HepG2 (cell line): ENCODE results near the gene CAD. TPM values are rescaled to one million over a fixed set of nuclear protein-coding genes. Genes with fewer than 3 reads are reported as not detected.
A peak's percentile ranks its signal among the peaks of the same experiment; 100 is the strongest.

Experiments
- AGO1 ChIP-seq: fragments of 200-400 bp; formaldehyde crosslinking; IDR thresholded peaks from 2 replicates; pipeline ENCODE4 v1.6.1; 2017; ENCODE audit warnings: mild to moderate bottlenecking, low read depth, low read length, moderate library complexity; ENCODE audit not compliant: poor library complexity, severe bottlenecking
- ARID4A ChIP-seq: sonication (generic); formaldehyde crosslinking; IDR thresholded peaks from 2 replicates; pipeline ENCODE4 v1.5.0; 2020; ENCODE audit warnings: mild to moderate bottlenecking, missing genetic modification reagents, borderline replicate concordance
- ETS1 ChIP-seq: sonication (generic); formaldehyde crosslinking; IDR thresholded peaks from 2 replicates; pipeline ENCODE4 v1.4.0; 2020; ENCODE audit warnings: missing genetic modification reagents
- FLYWCH1 ChIP-seq: sonication (generic); formaldehyde crosslinking; IDR thresholded peaks from 2 replicates; pipeline ENCODE4 v1.8.1; 2023; ENCODE audit warnings: mild to moderate bottlenecking, missing genetic modification reagents
- KLF15 ChIP-seq: sonication (generic); formaldehyde crosslinking; IDR thresholded peaks from 2 replicates; pipeline ENCODE4 v1.8.1; 2023; ENCODE audit warnings: borderline replicate concordance, mild to moderate bottlenecking, inconsistent platforms, missing genetic modification reagents, mixed read lengths
- NFAT5 ChIP-seq: sonication (generic); formaldehyde crosslinking; IDR thresholded peaks from 2 replicates; pipeline ENCODE4 v1.4.0; 2020; ENCODE audit warnings: missing genetic modification reagents
- NFATC3 ChIP-seq: sonication (generic); formaldehyde crosslinking; IDR thresholded peaks from 2 replicates; pipeline ENCODE4 v1.5.1; 2020; ENCODE audit warnings: mild to moderate bottlenecking, missing genetic modification reagents
- POLR2G ChIP-seq: fragments of 200-400 bp; formaldehyde crosslinking; IDR thresholded peaks from 2 replicates; pipeline ENCODE4 v1.6.1; 2018; ENCODE audit warnings: mild to moderate bottlenecking, low read depth, low read length, moderate library complexity
- SSRP1 ChIP-seq: IDR thresholded peaks from 2 replicates; pipeline ENCODE4 v1.6.1; 2016; ENCODE audit warnings: control low read depth
- ZBTB37 ChIP-seq: sonication (generic); formaldehyde crosslinking; IDR thresholded peaks from 2 replicates; pipeline ENCODE4 v1.4.0; 2020; ENCODE audit warnings: mild to moderate bottlenecking, missing genetic modification reagents
- ZBTB38 ChIP-seq: sonication (generic); formaldehyde crosslinking; IDR thresholded peaks from 2 replicates; pipeline ENCODE4 v1.5.1; 2020; ENCODE audit warnings: mild to moderate bottlenecking, missing genetic modification reagents
- ZNF20 ChIP-seq: sonication (generic); formaldehyde crosslinking; IDR thresholded peaks from 2 replicates; pipeline ENCODE4 v1.4.0; 2020; ENCODE audit warnings: mild to moderate bottlenecking, moderate library complexity, missing genetic modification reagents
- ZNF232 ChIP-seq: sonication (generic); formaldehyde crosslinking; IDR thresholded peaks from 2 replicates; pipeline ENCODE4 v1.4.0; 2020; ENCODE audit warnings: missing genetic modification reagents, borderline replicate concordance
- ZNF451 ChIP-seq: sonication (generic); formaldehyde crosslinking; IDR thresholded peaks from 2 replicates; pipeline ENCODE4 v1.5.0; 2020; ENCODE audit warnings: mild to moderate bottlenecking, missing genetic modification reagents
- ZNF607 ChIP-seq: sonication (generic); formaldehyde crosslinking; IDR thresholded peaks from 2 replicates; pipeline ENCODE4 v1.5.1; 2020; ENCODE audit warnings: missing genetic modification reagents, mild to moderate bottlenecking, borderline replicate concordance
- polyA plus RNA-seq, 8 experiments: library from polyadenylated mRNA; depleted of rRNA in 3 of 8; stranded (reverse) in 7 of 8; unstranded in 1 of 8; fragments of >200 nt; fragmentation: Illumina TruSeq in 4 of 8; extraction: Trizol in 4 of 8; gene quantifications; 2 replicates each; pipeline versions ENCODE4 v1.2.1 to v1.2.3, GENCODE V29; 2011 to 2016; ENCODE audit warnings: low read depth in 4 of 8, missing spikeins in 1 of 8, mixed read lengths in 1 of 8; ENCODE audit not compliant: insufficient read depth in 1 of 8
- total RNA-seq, 5 experiments: library from RNA; depleted of rRNA; stranded (reverse); fragments of >200 nt; fragmentation: Illumina TruSeq; extraction: Trizol; gene quantifications; 2 replicates each; pipeline ENCODE4 v1.2.3, GENCODE V29; 2016; ENCODE audit warnings: low read depth in 1 of 5

CAD gene
- total and polyA plus RNA-seq, 2 of the 13 experiments (the other 11 are each of a cell fraction or from before 2014, with no cell fraction given): 21.7 to 37.0 TPM

- TF ChIP-seq KLF15 (CRISPR knock-in tag) (no peak), ZNF607 (CRISPR knock-in tag) (peak; percentile 51; the same call in 1 of the 2 replicates), FLYWCH1 (CRISPR knock-in tag) (no peak), ZNF451 (CRISPR knock-in tag) (0 out of 2 replicates have a peak, but pooled peaks have one; percentile 44), NFAT5 (0 out of 2 replicates have a peak, but pooled peaks have one; percentile 27), SSRP1 (CRISPR knock-in tag) (no peak), ETS1 (CRISPR knock-in tag) (no peak), POLR2G (no peak), ZNF232 (CRISPR knock-in tag) (no peak; the same call in 1 of the 2 replicates), NFATC3 (CRISPR knock-in tag) (0 out of 2 replicates have a peak, but pooled peaks have one; percentile 26), ZNF20 (no peak), ZBTB38 (CRISPR knock-in tag) (peak; percentile 72), ARID4A (CRISPR knock-in tag) (peak; percentile 54; the same call in 1 of the 2 replicates), ZBTB37 (no peak), AGO1 (peak; percentile 75)
Measured at GRCh38 chr2:27249891-27250651, 32.9 kb downstream of the CAD start (continued).
